ENCODE data around the gene HHLA2. TPM values are rescaled to one million over a fixed set of nuclear protein-coding genes. Genes with fewer than 3 reads are reported as not detected.
"Not testable (repeated sequence)": the region's sequence is repeated elsewhere in the genome, so short reads cannot be mapped to it uniquely, and the experiment has no call there.

HHLA2 gene
- not detected for total RNA-seq
- long read RNA-seq: 0 reads

- ATAC-seq (no peak), DNase-seq (no peak)
- intact Hi-C loops (cut with micrococcal nuclease): no loop called here
These were observed at the start of gene HHLA2 for GRCh38 chr3:108296239-108296638. TSS of gene HHLA2 (plus strand) at chr3:108296548. CDS start at chr3:108351814, 55,266 bp downstream.

GRCh38 chr3:108250626-108251025, 45.7 kb upstream of the HHLA2 start:
- ATAC-seq (no peak), DNase-seq (no peak)
- intact Hi-C loops (cut with micrococcal nuclease): no loop called here

GRCh38 chr3:108251265-108251664, 45.1 kb upstream of the HHLA2 start:
- DNase-seq (no peak), ATAC-seq (no peak)
- intact Hi-C loops (cut with micrococcal nuclease): no loop called here

- intact Hi-C loops (cut with micrococcal nuclease): no loop called here
- DNase-seq (no peak), ATAC-seq (no peak)
These were observed 44.5 kb upstream of the HHLA2 start for GRCh38 chr3:108251844-108252243.

- no peak for DNase-seq
- ATAC-seq: no peak
- intact Hi-C loops (cut with micrococcal nuclease): no loop called here
These were observed 41.2 kb upstream of the HHLA2 start for GRCh38 chr3:108255131-108255530.

- DNase-seq; ATAC-seq; intact Hi-C loops (cut with micrococcal nuclease): not testable (repeated sequence)
These were observed 31.6 kb upstream of the HHLA2 start for GRCh38 chr3:108264534-108265298.

GRCh38 chr3:108268235-108268634, 28.1 kb upstream of the HHLA2 start:
- ATAC-seq; DNase-seq; intact Hi-C loops (cut with micrococcal nuclease): not testable (repeated sequence)

GRCh38 chr3:108271626-108272025, 24.7 kb upstream of the HHLA2 start:
- no peak for DNase-seq
- ATAC-seq: no peak
- intact Hi-C loops (cut with micrococcal nuclease): no loop called here

- intact Hi-C loops (cut with micrococcal nuclease); ATAC-seq; DNase-seq: not testable (repeated sequence)
These were observed 17.3 kb upstream of the HHLA2 start for GRCh38 chr3:108279066-108279465.

GRCh38 chr3:108280476-108280875, 15.9 kb upstream of the HHLA2 start:
- intact Hi-C loops (cut with micrococcal nuclease): no loop called here

GRCh38 chr3:108281670-108282069, 14.7 kb upstream of the HHLA2 start:
- ATAC-seq: no peak
- no peak for DNase-seq
- intact Hi-C loops (cut with micrococcal nuclease): no loop called here

More at GRCh38 chr3:108280476-108280875, 15.9 kb upstream of the HHLA2 start:
- ATAC-seq (no peak), DNase-seq (no peak)

- intact Hi-C loops (cut with micrococcal nuclease): no loop called here
- ATAC-seq (no peak), DNase-seq (no peak)
These were observed 13.3 kb upstream of the HHLA2 start for GRCh38 chr3:108283006-108283405.

- DNase-seq (no peak), ATAC-seq (no peak)
- intact Hi-C loops (cut with micrococcal nuclease): no loop called here
These were observed 12.4 kb upstream of the HHLA2 start for GRCh38 chr3:108283989-108284388.

GRCh38 chr3:108285176-108285575, 11.2 kb upstream of the HHLA2 start:
- ATAC-seq: no peak
- no peak for DNase-seq
- intact Hi-C loops (cut with micrococcal nuclease): no loop called here

GRCh38 chr3:108287146-108287545, 9.2 kb upstream of the HHLA2 start:
- intact Hi-C loops (cut with micrococcal nuclease): no loop called here
- DNase-seq: no peak
- no peak for ATAC-seq

- ATAC-seq; DNase-seq; intact Hi-C loops (cut with micrococcal nuclease): not testable (repeated sequence)
These were observed 8.2 kb upstream of the HHLA2 start for GRCh38 chr3:108288193-108288592.

- intact Hi-C loops (cut with micrococcal nuclease): no loop called here
- ATAC-seq (no peak), DNase-seq (no peak)
These were observed 7.2 kb upstream of the HHLA2 start for GRCh38 chr3:108289159-108289558.

- peak; percentile 58 for ATAC-seq
These were observed 3.9 kb upstream of the HHLA2 start for GRCh38 chr3:108292450-108292849.

GRCh38 chr3:108292905-108293328, 3.4 kb upstream of the HHLA2 start:
- ATAC-seq (no peak), DNase-seq (no peak)
- intact Hi-C loops (cut with micrococcal nuclease): no loop called here

More at GRCh38 chr3:108292450-108292849, 3.9 kb upstream of the HHLA2 start:
- no peak for DNase-seq
- intact Hi-C loops (cut with micrococcal nuclease): no loop called here

- intact Hi-C loops (cut with micrococcal nuclease): no loop called here
- no peak for DNase-seq
- no peak for ATAC-seq
These were observed 2.5 kb upstream of the HHLA2 start for GRCh38 chr3:108293858-108294257.
